NAMALWA (cell line): ENCODE measurements around the gene CRYZL1.

ENCODE experiments used
- DNase-seq: peaks from one replicate; pipeline ENCODE4 v3.0.0-alpha.2; 2015; ENCODE audit warnings: low spot score

CRYZL1 gene

DNA sequence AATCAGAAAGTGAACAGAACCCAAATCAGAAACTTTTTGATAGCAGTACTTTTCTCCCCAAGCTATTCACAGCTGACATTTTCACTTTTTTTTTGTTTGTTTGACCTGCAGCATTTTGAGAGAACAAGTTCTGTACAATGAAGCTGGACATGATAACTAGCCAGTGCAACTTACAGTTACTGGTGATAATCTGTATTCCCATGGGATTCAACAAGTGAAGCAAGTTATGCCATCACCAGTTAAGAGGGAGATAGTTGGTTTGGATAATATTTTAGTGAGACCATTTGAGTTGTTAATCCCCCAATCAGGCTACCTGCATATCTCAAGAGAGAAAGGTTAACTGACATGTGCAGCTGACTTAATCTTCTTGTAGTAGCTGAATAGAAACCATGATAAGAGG is 80.6 kb downstream of the CRYZL1 start:
- DNase-seq, result no peak

DNA sequence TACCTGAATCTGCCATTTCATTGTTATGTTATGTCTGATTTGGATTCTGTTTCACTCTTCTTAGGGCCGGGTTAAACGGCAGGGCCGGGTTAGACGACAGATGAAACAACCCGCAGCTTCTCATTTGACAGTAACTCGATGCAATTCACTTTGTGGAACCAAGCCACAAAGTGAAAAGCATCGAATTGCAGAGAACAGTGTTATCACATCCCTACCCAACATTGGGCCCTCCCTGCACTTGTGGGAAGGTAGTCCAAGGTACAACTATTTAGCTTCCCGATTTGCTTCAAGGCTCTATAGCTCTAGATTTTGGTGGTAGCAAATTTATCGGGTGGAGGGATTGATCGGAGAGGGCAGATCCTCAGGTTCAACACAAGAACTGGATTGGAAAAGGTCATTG is 81.7 kb downstream of the CRYZL1 start:
- DNase-seq, result no peak

DNA sequence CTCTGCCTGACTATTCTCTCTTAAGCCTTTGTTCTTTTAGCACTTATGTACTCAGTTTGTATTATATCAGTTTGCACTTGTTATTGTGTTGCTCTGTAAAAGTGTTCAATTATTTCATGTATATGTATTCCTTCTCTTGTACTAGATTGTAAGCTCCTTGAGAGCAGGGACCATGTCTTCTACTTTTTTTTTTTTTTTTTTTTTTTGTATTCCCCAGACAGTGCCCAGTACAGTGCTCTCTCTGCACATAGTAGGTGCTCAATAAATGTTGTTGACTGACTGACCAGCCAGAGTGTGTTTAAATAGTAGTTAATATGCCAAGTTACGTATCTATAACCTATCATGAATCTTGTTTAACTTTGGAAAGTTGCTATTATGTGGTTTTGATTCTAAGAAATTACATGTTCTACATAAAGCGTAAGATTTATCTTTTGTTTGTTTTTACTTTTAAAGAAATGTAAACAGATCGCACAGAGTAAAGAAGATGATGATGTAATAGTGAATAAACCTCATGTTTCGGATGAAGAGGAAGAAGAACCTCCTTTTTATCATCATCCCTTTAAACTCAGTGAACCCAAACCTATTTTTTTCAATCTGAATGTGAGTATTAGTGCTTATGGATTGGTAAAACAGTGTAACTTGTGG is 82.6 kb downstream of the CRYZL1 start:
- DNase-seq, result no peak

- no peak for DNase-seq
Measured at GRCh38 chr21:33557447-33557846, 84.1 kb downstream of the CRYZL1 start.

GRCh38 chr21:33554982-33555344 is 86.6 kb downstream of the CRYZL1 start:
- DNase-seq, result no peak

- no peak for DNase-seq
Measured at GRCh38 chr21:33554236-33554981, 87.1 kb downstream of the CRYZL1 start.

GRCh38 chr21:33552999-33553598 is 88.4 kb downstream of the CRYZL1 start:
- DNase-seq, result no peak

DNA sequence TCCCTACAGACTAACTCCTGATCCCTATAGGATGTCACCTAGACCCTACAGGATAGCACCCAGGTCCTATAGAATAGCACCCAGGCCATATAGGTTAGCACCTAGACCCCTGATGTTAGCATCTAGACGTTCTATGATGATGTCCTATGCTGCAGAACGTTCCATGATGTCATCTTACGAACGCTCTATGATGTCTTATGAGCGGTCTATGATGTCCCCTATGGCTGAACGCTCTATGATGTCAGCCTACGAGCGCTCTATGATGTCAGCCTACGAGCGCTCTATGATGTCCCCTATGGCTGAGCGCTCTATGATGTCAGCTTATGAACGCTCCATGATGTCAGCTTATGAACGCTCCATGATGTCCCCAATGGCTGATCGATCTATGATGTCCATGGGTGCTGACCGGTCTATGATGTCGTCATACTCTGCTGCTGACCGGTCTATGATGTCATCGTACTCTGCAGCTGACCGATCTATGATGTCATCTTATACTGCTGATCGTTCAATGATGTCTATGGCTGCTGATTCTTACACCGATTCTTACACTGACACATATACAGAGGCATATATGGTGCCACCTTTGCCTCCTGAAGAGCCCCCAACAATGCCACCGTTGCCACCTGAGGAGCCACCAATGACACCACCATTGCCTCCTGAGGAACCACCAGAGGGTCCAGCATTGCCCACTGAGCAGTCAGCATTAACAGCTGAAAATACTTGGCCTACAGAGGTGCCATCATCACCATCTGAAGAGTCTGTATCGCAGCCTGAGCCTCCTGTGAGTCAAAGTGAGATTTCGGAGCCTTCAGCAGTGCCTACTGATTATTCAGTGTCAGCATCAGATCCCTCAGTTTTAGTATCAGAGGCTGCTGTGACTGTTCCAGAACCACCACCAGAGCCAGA is 89.2 kb downstream of the CRYZL1 start:
- peak; percentile 33 for DNase-seq

DNA sequence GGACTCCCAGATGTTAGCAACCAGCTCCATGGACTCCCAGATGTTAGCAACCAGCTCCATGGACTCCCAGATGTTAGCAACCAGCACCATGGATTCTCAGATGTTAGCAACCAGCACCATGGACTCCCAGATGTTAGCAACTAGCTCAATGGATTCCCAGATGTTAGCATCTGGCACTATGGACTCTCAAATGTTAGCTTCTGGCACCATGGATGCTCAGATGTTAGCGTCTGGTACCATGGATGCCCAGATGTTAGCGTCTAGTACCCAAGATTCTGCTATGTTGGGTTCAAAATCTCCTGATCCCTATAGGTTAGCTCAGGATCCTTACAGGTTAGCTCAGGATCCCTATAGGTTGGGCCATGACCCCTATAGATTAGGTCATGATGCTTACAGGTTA is 89.9 kb downstream of the CRYZL1 start:
- DNase-seq, result no peak

DNA sequence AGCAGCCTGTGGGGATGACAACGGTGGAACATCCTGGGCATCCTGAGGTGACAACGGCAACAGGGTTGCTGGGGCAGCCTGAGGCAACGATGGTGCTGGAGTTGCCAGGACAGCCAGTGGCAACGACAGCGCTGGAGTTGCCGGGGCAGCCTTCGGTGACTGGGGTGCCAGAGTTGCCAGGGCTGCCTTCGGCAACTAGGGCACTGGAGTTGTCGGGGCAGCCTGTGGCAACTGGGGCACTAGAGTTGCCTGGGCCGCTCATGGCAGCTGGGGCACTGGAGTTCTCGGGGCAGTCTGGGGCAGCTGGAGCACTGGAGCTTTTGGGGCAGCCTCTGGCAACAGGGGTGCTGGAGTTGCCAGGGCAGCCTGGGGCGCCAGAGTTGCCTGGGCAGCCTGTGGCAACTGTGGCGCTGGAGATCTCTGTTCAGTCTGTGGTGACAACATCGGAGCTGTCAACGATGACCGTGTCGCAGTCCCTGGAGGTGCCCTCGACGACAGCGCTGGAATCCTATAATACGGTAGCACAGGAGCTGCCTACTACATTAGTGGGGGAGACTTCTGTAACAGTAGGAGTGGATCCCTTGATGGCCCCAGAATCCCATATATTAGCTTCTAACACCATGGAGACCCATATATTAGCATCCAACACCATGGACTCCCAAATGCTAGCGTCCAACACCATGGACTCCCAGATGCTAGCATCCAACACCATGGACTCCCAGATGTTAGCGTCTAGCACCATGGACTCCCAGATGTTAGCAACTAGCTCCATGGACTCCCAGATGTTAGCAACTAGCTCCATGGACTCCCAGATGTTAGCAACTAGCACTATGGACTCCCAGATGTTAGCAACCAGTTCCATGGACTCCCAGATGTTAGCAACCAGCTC is 90.5 kb downstream of the CRYZL1 start:
- DNase-seq, result no peak

GRCh38 chr21:33549848-33550771 is 91.4 kb downstream of the CRYZL1 start:
- no peak for DNase-seq

DNA sequence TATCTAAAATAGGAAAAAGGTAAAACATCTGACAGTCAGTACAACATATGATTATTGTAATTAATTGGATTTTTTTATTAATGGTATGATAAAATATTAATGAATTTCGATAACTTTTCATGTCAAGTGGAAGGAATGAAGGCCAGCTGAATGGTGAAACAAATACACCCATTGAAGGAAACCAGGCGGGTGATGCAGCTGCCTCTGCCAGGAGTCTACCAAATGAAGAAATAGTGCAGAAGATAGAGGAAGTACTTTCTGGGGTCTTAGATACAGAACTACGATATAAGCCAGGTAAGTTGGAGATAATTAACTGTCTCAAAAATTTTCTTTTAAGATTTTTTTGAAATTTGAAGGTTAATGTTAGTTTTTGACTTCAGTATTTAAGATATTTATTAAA is 95.5 kb downstream of the CRYZL1 start:
- DNase-seq, result no peak

- DNase-seq, result no peak
Measured at GRCh38 chr21:33544451-33545195, 96.9 kb downstream of the CRYZL1 start.

DNA sequence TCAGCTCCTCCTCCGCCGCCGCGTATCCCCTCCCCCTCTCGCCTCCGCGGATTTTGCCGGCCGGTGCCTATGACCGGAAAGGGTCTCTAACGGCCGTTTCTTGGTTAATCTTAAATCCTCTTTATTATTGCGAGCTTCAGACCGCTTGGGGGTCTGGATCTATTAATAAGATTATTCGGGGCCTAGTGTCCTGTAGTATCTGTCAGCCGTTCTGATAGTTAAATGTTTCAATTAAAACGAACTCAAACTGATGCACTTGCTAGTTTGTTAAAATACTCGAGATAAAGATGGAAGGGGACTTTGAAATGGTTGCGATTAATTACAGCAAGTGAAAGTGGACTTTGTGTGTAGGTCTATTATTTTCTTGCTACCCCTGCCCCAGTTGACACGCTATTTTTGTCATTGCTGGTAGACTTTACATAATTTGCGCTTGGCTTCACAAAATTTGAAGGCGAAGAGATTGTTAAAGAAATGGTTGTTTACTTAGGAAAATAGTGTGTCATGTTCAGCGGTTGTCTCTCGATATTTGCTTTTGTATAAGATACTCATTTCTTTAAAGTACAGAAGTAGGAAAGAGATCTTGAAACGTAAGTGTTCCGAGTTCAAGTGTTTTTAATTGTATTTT is 97.9 kb downstream of the CRYZL1 start:
- peak; percentile 56 for DNase-seq

DNA sequence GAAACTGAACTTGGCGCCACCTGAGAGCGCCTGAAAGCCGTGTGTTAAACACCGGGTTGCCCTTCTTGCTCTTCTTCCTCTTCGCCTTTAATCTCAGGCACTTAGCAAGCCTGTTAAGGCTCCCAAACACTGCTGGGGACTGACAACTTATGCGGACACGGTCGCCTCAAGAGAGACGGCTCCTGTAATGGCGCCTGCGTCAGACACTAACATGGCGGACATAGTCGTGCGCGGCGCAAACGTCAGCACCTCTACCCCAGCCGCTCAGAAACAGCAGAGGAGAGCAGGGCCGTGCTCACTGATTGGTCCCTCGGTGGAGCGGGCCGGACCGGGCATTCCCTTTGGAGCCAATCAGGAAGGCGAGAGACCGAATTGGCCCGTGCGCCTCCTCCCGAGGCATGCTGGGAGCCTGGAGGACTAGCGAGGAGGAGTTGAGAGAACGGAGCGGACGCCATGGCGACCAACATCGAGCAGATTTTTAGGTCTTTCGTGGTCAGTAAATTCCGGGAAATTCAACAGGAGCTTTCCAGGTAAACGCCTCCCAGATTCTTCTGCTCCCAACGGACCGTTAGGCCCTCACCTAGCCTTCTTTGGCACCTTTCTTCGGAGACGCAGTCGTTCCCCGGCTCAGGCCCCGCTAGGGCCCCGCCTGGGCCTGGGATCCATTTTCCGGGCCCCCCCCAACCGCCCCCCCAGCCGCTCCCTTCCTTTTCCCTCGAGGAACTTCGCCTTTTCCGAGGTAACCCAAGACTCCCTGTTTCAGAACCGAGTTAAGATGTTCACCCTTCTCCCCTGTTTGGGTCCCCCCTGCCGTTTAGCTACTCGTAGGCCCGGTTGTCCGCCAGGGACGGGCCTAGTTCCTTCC is 98.7 kb downstream of the CRYZL1 start, which contains the start of gene SON:
Gene SON (plus strand): TSS at position 399 of the 865 bp plus-strand sequence. CDS start 55 bp downstream, at position 454.
- DNase-seq, result peak; percentile 99

GRCh38 chr21:33541756-33542639 is 99.5 kb downstream of the CRYZL1 start, which contains the start of gene GART:
TSS of gene GART (minus strand) at chr21:33542117. CDS start at chr21:33539315, 2,802 bp downstream.
- peak; percentile 91 for DNase-seq
